GM19351 (cell line): ENCODE results near the gene DGKG.

ENCODE experiments used
- ATAC-seq: cut with Tn5 transposase; IDR thresholded peaks from one replicate; pipeline ENCODE4 v1.9.1; 2021; ENCODE audit warnings: mild to moderate bottlenecking, moderate library complexity; ENCODE audit not compliant: unreplicated experiment

DGKG gene

GRCh38 chr3:186361762-186362536 is at the start of gene DGKG:
Gene DGKG, minus strand, starts transcription at chr3:186362234. Its CDS starts 41,775 bp downstream, at chr3:186320459.
- peak; percentile 79 for ATAC-seq

GRCh38 chr3:186411089-186411488 is 49.1 kb upstream of the DGKG start:
- no peak for ATAC-seq

- no peak for ATAC-seq
Measured at GRCh38 chr3:186406669-186407635, 44.9 kb upstream of the DGKG start.

- ATAC-seq: no peak
Measured at GRCh38 chr3:186401556-186401955, 39.5 kb upstream of the DGKG start.

- ATAC-seq: no peak
Measured at GRCh38 chr3:186400662-186401061, 38.6 kb upstream of the DGKG start.

- no peak for ATAC-seq
Measured at GRCh38 chr3:186400026-186400425, 38.0 kb upstream of the DGKG start.

GRCh38 chr3:186394566-186395217 is 32.7 kb upstream of the DGKG start:
- ATAC-seq: no peak

- peak; percentile 63 for ATAC-seq
Measured at GRCh38 chr3:186386883-186387560, 25.0 kb upstream of the DGKG start.

- no peak for ATAC-seq
Measured at GRCh38 chr3:186385856-186386602, 24.0 kb upstream of the DGKG start.

- ATAC-seq: no peak
Measured at GRCh38 chr3:186383026-186383993, 21.3 kb upstream of the DGKG start.

- ATAC-seq: peak; percentile 65
Measured at GRCh38 chr3:186382217-186382885, 20.3 kb upstream of the DGKG start.

- no peak for ATAC-seq
Measured at GRCh38 chr3:186381424-186382216, 19.6 kb upstream of the DGKG start.

GRCh38 chr3:186380622-186381380 is 18.8 kb upstream of the DGKG start:
- no peak for ATAC-seq

- ATAC-seq: no peak
Measured at GRCh38 chr3:186375443-186375842, 13.4 kb upstream of the DGKG start.

- no peak for ATAC-seq
Measured at GRCh38 chr3:186374376-186374775, 12.3 kb upstream of the DGKG start.

GRCh38 chr3:186369217-186369616 is 7.2 kb upstream of the DGKG start:
- no peak for ATAC-seq

- no peak for ATAC-seq
Measured at GRCh38 chr3:186368717-186369116, 6.7 kb upstream of the DGKG start.
